HS-5 (cell line): ENCODE results near the gene CD247.

Source experiments
- DNase-seq: peaks from one replicate; pipeline ENCODE4 v3.0.0-alpha.2; 2012; ENCODE audit warnings: low read depth

The CD247 gene

GRCh38 chr1:167512046-167512654, 6.2 kb downstream of the CD247 start:
- DNase-seq = no peak

GRCh38 chr1:167511374-167511986, 6.8 kb downstream of the CD247 start:
- DNase-seq = no peak

- DNase-seq = no peak
Observed at GRCh38 chr1:167510881-167511280, 7.4 kb downstream of the CD247 start.

- no peak for DNase-seq
Observed at GRCh38 chr1:167510244-167510643, 8.1 kb downstream of the CD247 start.

DNA sequence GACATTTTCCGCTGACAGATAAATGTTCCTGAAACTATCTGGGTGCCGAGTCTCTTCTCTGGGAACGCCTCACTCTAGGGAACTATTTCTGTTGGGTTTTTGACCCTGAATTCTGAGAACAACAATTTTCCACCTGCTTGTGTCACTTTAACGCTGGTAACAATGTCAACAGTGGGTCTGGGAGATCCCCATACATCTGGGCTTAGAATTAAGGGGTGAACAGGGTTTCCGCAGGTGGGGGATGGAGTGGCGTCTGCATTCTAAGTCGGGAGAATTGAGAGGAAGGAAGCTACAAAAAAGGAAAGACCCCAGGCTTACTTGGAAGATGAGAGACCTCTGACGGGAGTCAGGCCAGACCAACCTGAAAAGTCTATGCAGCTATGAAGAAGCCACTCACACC, 8.7 kb downstream of the CD247 start:
- DNase-seq = no peak

GRCh38 chr1:167507719-167508118, 10.6 kb downstream of the CD247 start:
- no peak for DNase-seq

- no peak for DNase-seq
Observed at GRCh38 chr1:167504467-167504827, 13.9 kb downstream of the CD247 start.

GRCh38 chr1:167503626-167504466, 14.5 kb downstream of the CD247 start:
- no peak for DNase-seq

DNA sequence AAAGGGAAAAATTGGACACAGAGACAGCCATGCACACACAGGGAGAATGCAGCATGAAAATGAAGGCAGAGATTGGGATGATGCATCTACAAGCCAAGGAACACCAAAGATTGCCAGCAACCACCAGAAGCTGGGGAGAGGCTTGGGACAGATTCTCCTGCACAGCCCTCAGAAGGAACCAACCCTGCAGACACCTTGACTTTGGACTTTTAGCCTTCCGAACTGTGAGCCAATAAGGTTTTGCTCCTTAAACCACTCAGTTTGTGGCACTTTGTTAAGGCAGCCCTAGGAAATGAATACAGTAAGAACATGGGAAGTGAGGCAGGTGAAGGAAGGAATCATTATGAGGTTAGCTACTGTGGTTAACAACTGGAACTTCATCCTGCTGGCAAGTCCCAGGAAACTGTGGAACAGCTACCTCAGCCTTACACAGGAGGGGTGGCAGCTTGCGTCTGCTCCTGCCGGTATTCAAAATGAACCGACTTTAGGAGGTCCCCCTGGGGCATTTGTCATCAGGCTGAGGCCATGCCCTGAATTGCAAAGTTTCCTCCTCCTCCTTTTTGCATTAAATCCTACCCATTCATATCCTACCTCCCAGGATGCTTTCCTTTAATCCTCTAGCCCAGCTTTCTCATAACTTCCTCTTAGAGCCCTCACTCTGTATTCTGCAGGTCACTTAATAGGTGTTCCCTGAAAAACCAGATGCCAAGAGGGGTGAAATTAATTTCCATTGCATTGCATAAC, 15.4 kb downstream of the CD247 start:
- DNase-seq = no peak

DNA sequence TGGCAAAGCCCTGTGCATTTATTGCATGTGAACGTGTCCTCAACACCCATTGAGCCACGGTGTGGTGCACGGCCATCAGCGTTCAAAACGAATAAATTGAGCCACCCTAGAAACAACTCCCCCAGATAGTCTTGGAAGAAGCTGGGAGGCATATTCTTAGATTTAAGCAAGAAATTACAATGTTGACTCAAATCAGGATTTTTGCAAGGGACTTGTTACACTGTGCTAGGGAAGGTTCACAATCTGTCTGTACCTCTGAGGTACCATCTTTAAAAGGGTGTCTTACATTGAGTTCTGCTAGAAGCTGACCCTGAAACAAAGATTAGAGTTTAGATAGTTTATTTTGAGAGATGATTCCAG, 16.2 kb downstream of the CD247 start:
- no peak for DNase-seq

DNA sequence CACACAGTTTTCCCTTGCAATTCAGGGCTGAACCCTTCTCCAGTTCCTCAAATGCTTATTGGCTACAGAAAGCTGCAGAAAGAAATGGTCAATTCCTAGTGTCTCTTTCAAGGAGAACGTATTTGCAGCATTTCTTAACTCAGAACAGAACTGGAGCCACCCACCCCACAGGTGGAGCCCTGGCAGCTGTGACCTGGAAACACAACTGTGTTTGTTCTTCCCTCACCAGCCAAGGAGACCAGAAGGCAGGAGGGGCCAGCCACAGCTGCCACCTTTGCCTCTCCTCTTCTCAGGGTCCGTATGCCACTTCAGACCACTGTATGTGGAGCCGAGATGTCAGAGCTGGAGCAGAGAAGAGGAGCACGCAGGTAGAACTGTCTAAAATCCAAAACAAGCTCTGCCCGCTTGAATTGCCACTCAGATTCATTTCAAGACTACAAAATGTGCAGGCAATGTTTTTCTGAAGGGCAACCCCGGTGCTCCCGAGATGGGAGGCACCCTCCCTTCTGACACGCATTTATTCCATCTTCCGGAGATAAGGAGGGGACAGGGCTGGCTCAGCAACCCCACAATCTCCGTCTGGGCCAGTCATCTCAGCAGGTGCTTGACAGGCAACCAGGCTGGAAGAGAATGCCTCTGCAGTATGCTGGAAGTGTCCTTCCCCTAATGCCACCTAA, 16.7 kb downstream of the CD247 start:
- DNase-seq = no peak

DNA sequence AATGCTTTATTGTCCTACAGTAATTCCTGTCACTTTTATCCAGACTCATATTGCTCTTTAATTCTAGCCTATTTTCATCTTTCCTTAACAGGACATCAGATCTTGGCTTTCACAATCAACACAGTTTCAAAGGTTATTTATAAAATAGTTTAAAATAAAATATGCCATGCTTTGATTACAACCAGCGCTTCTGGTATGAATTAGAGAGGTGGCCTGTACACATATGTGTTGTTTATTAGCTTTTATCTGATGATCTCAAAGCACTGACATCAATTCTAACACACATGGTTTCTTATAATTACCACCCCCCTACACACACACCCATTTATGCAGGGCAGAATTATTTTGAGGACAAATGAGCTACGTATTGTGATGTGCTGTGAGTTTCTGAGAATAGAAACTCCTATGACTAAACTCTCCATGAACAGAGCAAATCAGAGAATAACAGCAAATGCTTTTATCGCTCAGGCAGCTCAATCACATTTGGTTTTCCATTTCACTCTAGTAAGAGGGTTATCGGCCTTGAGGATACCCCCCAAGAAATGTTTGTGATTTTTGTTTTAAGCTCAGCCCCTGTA, 18.0 kb downstream of the CD247 start:
- no peak for DNase-seq

DNA sequence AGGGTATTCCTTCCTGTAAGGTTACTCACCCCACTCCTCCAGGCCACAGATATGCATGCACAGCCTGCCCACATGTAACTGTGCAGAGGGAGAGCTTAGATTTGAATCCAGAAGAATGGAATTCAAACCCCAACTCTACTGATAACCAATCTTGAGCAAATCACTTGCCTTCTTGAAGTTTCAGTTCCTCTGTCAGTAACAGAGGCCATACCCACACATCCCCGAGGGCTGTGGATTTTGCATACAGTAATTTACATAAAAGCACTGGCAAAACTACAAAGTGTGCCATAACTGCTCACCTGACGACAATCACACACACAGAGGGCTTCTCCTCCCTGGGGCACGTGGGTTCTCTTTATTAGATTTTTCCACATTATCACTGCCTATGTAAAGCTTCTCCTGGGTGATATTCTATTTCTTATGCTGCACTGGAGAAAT, 18.6 kb downstream of the CD247 start:
- no peak for DNase-seq

GRCh38 chr1:167499106-167499505, 19.2 kb downstream of the CD247 start:
- no peak for DNase-seq

GRCh38 chr1:167496797-167497619, 21.3 kb downstream of the CD247 start:
- no peak for DNase-seq

DNA sequence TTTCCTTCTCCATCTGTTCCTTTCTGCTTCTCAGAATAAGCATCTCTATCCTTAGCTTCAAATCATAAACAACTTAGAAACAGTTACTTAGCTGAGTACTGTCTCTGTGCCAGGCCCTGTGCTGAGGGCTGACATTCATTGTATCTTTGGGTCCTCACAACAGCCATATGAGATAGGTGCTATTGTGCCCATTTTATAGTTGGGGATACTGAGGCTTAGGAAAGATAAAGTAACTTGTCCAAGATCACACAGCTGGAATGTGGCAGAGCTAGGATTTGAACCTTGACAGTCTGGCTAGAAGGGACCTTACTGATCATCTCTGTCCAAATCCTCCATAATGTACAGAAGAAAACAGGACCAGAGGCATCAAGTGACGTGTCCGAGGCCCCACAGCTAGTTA, 25.0 kb downstream of the CD247 start:
- DNase-seq = no peak

DNA sequence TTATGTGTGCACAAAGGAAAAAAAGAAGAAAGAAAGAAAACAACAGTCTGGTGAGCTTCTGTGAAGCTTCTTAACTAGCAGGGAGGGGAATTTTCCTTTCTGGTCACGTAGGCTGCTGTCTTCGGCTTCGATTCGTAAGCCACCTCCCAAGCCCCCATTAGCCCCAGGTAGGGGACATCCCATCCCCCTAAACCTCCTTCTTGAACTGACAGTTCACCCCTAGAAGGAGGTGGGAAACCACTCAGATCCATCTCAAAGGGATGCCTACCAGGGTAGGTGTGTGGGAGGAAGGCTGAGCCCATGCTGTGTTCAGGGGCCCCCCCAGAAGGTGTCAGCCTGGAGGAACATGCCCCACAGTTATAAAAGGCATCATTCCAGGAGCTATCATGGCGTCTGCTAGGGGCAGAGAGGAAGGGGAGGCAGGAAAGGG, 25.8 kb downstream of the CD247 start:
- DNase-seq = no peak

DNA sequence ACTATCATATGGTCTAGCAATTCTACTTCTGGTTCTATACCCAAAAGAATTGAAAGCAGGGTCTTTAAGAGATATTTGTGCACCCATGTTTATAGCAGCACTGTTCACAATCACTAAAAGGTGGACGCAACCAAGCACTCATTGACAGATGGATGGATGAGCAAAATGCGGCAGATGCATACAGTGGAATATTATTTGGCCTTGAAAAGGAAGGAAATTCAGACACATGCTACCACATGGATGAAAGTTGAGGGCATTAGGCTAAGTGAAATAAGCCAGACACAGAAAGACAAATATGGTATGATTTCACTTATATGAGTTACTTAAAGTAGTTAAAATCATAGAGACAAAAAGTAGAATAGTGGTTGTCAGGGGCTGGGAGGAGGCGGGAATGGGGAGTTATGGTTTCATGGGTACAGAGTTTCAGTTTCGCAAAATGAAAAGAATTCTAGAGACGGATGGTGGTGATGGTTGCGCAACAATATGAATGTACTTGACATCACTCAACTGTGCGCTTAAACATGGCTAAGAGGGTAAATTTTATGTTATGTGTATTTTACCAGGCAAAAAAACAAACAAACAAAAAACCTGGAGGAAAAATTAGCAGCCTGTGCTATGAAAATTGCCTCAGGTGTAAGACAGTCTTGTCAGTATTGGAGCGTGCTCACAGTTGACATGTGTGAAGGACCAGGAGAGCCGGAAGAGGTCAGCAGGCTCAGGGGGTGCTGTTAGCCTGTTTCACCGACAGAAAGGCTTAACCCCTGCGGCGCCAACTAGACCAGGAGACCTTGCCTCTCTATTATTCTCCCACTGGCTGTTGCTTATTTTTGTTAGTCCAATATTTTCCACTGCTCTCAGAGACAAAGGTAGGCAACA, 26.5 kb downstream of the CD247 start:
- DNase-seq = no peak

DNA sequence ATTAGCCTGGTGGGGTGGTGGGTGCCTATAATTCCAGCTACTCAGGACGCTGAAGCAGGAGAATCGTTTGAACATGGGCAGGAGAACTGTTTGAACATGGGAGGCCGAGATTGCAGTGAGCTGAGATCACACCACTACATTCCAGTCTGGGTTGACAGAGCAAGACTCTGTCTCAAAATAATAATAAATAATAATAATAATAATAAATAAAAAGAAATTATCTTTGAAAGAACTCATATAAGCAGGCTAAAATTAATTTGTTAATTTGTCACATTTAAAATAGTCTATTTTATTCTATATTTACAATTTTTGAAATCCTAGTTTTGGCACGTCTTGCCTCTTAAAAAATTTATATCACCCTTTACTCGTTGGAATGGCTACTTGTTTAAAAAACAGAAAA, 27.6 kb downstream of the CD247 start:
- no peak for DNase-seq
